Gastroesophageal sphincter (tissue), 4 donors: ENCODE results near the gene KCNJ3. TPM values are rescaled to one million over a fixed set of nuclear protein-coding genes. Genes with fewer than 3 reads are reported as not detected.

Experiments
- ATAC-seq: fragments of 150-250 bp; one replicate; pipeline ENCODE4 v1.9.1; 2016; ENCODE audit warnings: mild to moderate bottlenecking, moderate library complexity
- H3K27ac ChIP-seq, 4 donors: fragments of 200-600 bp; sonication (generic) in 3 of 4; 1 replicate in 3 of 4; 2 replicates in 1 of 4; pipeline ENCODE4 v1.5.1; 2016 to 2019
- H3K27me3 ChIP-seq: fragments of 200-600 bp; sonication (generic); one replicate; pipeline ENCODE4 v1.5.1; 2019
- H3K36me3 ChIP-seq, 2 donors: fragments of 200-600 bp; sonication (generic); one replicate each; pipeline ENCODE4 v1.5.1; 2019; ENCODE audit warnings: control low read depth in 1 of 2
- H3K4me1 ChIP-seq, 3 donors: fragments of 200-600 bp; sonication (generic); 1 replicate in 2 of 3; 2 replicates in 1 of 3; pipeline ENCODE4 v1.5.1; 2016 to 2019; ENCODE audit warnings: control low read depth in 2 of 3
- H3K4me3 ChIP-seq, 2 donors: fragments of 200-600 bp; sonication (generic); one replicate each; pipeline ENCODE4 v1.5.1; 2019; ENCODE audit warnings: mild to moderate bottlenecking in 1 of 2, moderate library complexity in 1 of 2
- H3K9me3 ChIP-seq, 3 donors: fragments of 200-600 bp; sonication (generic); one replicate each; pipeline ENCODE4 v1.5.1; 2017 to 2019; ENCODE audit warnings: control low read depth in 2 of 3
- EP300 ChIP-seq: sonication (generic); formaldehyde crosslinking; IDR thresholded peaks from one replicate; pipeline ENCODE4 v1.6.1; 2017; ENCODE audit warnings: antibody characterized with exemption, mild to moderate bottlenecking
- POLR2A ChIP-seq, 2 donors: fragments of 450-650 bp; IDR thresholded peaks; one replicate each; pipeline ENCODE4 v1.6.1; 2017; ENCODE audit warnings: antibody characterized with exemption in 2 of 2, mild to moderate bottlenecking in 2 of 2, moderate library complexity in 1 of 2
- POLR2AphosphoS5 ChIP-seq: sonication (generic); formaldehyde crosslinking; IDR thresholded peaks from one replicate; pipeline ENCODE4 v1.6.1; 2017; ENCODE audit warnings: antibody characterized with exemption
- WGBS, 2 donors: methylation state at CpG; one replicate each; pipeline ENCODE4 v1.1.5; 2018; ENCODE audit warnings: low coverage in 1 of 2; 5-methylcytosine and 5-hydroxymethylcytosine counted together
- total RNA-seq, 4 donors: library from RNA; depleted of rRNA; stranded (reverse); fragments of >200 nt; gene quantifications; one replicate each; pipeline ENCODE4 v1.1.0, GENCODE V29; 2016
- TF ChIP-seq, protein P1 (sequence below), 4 experiments: fragments of 200-600 bp in 2 of 4; fragments of 450-650 bp in 2 of 4; sonication (generic) in 1 of 4; IDR thresholded peaks; one replicate each; pipeline ENCODE4 v1.5.1; 2017 to 2019; ENCODE audit warnings: antibody characterized with exemption in 4 of 4, mild to moderate bottlenecking in 2 of 4, moderate library complexity in 2 of 4

The KCNJ3 gene
- total RNA-seq, 4 donors from 2014 or later: 0.94 to 5.3 (median 1.5) TPM

DNA sequence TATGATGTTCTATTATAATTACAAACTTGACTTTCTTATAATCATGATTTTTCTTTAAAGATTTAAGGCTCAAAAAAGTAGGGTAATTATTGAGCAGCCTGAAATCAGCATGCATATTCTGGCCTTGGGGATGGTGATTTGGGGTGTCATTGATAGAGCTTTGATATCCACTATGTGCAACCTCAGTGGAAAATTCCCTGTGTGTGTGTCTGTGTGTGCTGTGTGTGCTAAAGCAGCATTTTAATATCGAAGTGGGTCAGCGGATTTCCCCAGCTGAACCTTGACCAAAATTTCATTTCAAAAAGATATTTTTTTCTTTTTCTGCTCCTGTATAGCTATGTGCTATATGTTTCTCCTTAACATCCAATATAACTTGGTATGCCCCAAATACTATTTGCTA is 11.6 kb downstream of the KCNJ3 start:
- Histone ChIP-seq H3K4me1 (no peaks in the 10 kb centered on the region), H3K36me3 (no peaks in the 10 kb centered on the region), H3K27ac (no peak overlapping the region), H3K9me3 (no peaks in the 10 kb centered on the region), H3K4me3 (no peak overlapping the region), H3K27me3 (no peaks in the 10 kb centered on the region)
- 83 to 89% methylated on average over 2 of the region's 2 CpGs for WGBS, 2 donors
- TF ChIP-seq, protein P1, sequence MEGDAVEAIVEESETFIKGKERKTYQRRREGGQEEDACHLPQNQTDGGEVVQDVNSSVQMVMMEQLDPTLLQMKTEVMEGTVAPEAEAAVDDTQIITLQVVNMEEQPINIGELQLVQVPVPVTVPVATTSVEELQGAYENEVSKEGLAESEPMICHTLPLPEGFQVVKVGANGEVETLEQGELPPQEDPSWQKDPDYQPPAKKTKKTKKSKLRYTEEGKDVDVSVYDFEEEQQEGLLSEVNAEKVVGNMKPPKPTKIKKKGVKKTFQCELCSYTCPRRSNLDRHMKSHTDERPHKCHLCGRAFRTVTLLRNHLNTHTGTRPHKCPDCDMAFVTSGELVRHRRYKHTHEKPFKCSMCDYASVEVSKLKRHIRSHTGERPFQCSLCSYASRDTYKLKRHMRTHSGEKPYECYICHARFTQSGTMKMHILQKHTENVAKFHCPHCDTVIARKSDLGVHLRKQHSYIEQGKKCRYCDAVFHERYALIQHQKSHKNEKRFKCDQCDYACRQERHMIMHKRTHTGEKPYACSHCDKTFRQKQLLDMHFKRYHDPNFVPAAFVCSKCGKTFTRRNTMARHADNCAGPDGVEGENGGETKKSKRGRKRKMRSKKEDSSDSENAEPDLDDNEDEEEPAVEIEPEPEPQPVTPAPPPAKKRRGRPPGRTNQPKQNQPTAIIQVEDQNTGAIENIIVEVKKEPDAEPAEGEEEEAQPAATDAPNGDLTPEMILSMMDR (IDR thresholded peaks at IDR 0.05): no peak
- ATAC-seq: no peak

DNA sequence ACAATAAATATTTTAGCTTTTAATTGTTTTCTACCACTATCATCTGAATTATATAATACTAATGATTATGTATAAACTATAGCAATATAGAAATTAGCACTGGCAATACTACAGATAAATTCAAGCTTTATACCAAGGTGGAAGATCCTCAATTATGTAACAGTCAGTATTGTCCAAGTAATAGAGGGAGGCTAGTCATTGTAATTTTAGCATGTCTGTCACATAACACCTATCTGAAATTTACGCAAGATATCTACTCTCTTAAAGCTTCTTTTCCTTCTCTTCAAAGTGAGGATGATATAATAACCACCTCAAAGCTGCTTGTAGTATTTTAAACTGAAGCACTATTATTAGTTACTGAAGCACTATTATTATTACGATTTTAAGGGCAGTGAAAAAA is 12.2 kb downstream of the KCNJ3 start:
- H3K9me3 ChIP-seq: no peaks in the 10 kb centered on the region
- no peak overlapping the region for H3K27ac ChIP-seq
- H3K36me3 ChIP-seq: no peaks in the 10 kb centered on the region
- no peaks in the 10 kb centered on the region for H3K4me1 ChIP-seq
- WGBS, 2 donors: 92 to 96% methylated on average over 2 of the region's 2 CpGs
- H3K27me3 ChIP-seq: no peaks in the 10 kb centered on the region
- TF ChIP-seq POLR2AphosphoS5 (no peak), EP300 (no peak), POLR2A (IDR thresholded peaks at IDR 0.05) (no peak)
- TF ChIP-seq, protein P1 (IDR thresholded peaks at IDR 0.05): no peak
- no peak for ATAC-seq
- no peak overlapping the region for H3K4me3 ChIP-seq

DNA sequence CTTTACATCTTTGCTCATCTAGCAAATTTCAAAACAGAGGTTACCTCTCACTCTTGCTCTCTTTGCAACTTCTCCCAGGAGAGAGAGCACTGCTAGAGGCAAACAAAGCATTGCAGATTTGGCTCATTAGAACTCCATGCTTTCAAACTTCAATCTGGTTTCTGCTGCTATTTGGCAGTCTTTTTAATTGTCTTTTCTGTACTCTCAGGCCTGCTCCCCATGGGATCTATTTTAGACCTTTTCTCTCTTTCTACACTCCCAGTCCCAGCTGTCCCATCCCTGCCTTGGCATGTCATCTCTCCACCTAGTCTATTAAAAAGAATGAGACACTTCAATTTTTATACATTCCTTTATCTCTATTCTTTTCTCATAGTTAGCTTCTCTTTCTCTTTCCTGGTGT is 15.2 kb downstream of the KCNJ3 start:
- Histone ChIP-seq H3K27ac (no peak overlapping the region), H3K4me1 (no peaks in the 10 kb centered on the region), H3K36me3 (no peaks in the 10 kb centered on the region), H3K27me3 (no peaks in the 10 kb centered on the region), H3K4me3 (no peak overlapping the region), H3K9me3 (no peaks in the 10 kb centered on the region)
- no peak for TF ChIP-seq POLR2A (IDR thresholded peaks at IDR 0.05)
- TF ChIP-seq EP300: no peak
- no peak for TF ChIP-seq POLR2AphosphoS5
- TF ChIP-seq, protein P1 (IDR thresholded peaks at IDR 0.05): no peak
- ATAC-seq: no peak

DNA sequence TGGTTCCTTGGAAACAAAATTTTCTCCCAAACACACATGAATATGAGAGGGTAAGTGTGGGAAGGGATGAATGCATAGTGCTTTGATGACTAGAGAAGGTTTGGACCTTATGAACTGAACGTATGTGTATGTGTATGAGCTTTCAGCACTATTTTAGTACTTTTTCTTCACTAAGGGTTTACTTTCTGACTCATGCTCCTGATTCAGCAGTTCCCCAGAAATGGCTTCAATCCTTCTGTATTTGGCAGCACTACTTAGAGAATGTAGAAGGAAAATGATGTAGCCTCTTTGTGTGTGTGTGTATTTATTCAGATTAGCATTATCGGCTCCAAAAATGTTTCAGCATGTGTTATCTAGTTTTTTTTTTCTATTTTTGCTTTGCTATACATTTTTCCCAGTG is 22.2 kb downstream of the KCNJ3 start:
- no peaks in the 10 kb centered on the region for H3K9me3 ChIP-seq
- H3K27me3 ChIP-seq: no peaks in the 10 kb centered on the region
- H3K36me3 ChIP-seq: no peaks in the 10 kb centered on the region
- TF ChIP-seq POLR2A (IDR thresholded peaks at IDR 0.05) (no peak), EP300 (no peak), POLR2AphosphoS5 (no peak)
- TF ChIP-seq, protein P1 (IDR thresholded peaks at IDR 0.05): no peak
- H3K4me1 ChIP-seq: no peaks in the 10 kb centered on the region
- no peak overlapping the region for H3K4me3 ChIP-seq
- no peak overlapping the region for H3K27ac ChIP-seq
- no peak for ATAC-seq
- 23 to 42% methylated on average over 2 of the region's 2 CpGs for WGBS, 2 donors

DNA sequence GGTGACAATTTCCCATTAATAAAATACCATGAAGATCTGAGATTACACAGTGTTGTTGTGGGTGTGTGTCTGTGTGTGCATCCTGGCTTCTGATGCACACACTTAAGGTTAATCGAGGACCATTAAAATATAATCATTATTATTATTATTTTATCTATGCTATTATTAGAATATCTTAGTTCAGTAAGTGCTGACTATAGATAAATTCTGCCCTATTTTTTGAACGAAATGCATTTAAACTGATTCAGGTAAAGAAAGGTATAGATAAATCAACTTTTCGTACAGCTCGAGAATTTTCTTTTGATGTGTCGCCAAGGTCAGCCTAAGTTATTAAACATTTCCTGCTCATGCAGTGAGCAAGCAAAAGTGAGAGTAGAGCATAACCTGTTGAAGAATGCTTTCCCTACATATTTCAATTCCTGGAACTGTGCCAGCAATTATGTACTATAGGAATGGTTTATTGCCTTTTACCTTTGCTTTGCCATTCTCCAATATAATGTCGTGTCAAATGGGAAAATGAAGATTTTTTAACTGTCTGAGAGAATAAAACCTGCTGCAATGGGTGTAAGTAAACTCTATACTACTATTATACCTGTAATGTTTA is 25.8 kb downstream of the KCNJ3 start:
- Histone ChIP-seq H3K4me3 (no peak overlapping the region), H3K27me3 (no peaks in the 10 kb centered on the region), H3K36me3 (no peaks in the 10 kb centered on the region), H3K27ac (no peak overlapping the region), H3K4me1 (no peaks in the 10 kb centered on the region), H3K9me3 (no peaks in the 10 kb centered on the region)
- TF ChIP-seq EP300 (no peak), POLR2AphosphoS5 (no peak), POLR2A (IDR thresholded peaks at IDR 0.05) (no peak)
- TF ChIP-seq, protein P1 (IDR thresholded peaks at IDR 0.05): no peak
- WGBS, 2 donors: 62 to 64% methylated on average over 6 of the region's 6 CpGs
- ATAC-seq: no peak
